WTC11 (cell line): ENCODE results near the gene AREL1. TPM values are rescaled to one million over a fixed set of nuclear protein-coding genes. Genes with fewer than 3 reads are reported as not detected.

Experiments used
- ATAC-seq: fragments of 200-7000 bp; cut with Tn5 transposase; 2 replicates; pipeline ENCODE4 v1.10.0; 2021; ENCODE audit warnings: mild to moderate bottlenecking, moderate library complexity
- CTCF ChIA-PET: fragments of 300-600 bp; sonication (Branson Sonifier 250); formaldehyde crosslinking; loops from one replicate; lab custom pipeline; 2021; ENCODE audit warnings: antibody characterized with exemption; lab: Charles Lee
- POLR2A ChIA-PET: fragments of 350-600 bp; sonication (Branson Sonifier 250); formaldehyde crosslinking; loops from one replicate; lab custom pipeline; 2021; ENCODE audit warnings: antibody characterized with exemption; lab: Charles Lee
- DNase-seq: peaks from one replicate; pipeline ENCODE4 v3.0.0; 2021; ENCODE audit warnings: low spot score
- H3K27ac Mint-ChIP-seq: 2 replicates; pipeline ENCODE4 v1.8.0; 2021; ENCODE audit warnings: mixed read lengths
- H3K27me3 Mint-ChIP-seq: 2 replicates; pipeline ENCODE4 v1.8.0; 2021; ENCODE audit warnings: low read depth, mild to moderate bottlenecking, moderate library complexity, mixed read lengths
- H3K36me3 Mint-ChIP-seq: 2 replicates; pipeline ENCODE4 v1.8.0; 2021; ENCODE audit warnings: mixed read lengths
- H3K4me1 Mint-ChIP-seq: 2 replicates; pipeline ENCODE4 v1.8.0; 2022; ENCODE audit warnings: mixed read lengths
- H3K4me3 Mint-ChIP-seq: 2 replicates; pipeline ENCODE4 v1.8.0; 2021; ENCODE audit warnings: mild to moderate bottlenecking, moderate library complexity, mixed read lengths
- H3K9me3 Mint-ChIP-seq: 2 replicates; pipeline ENCODE4 v1.8.0; 2021; ENCODE audit warnings: mixed read lengths
- EMX1 ChIP-seq: fragments of 250-450 bp; sonication (Bioruptor Pico); IDR thresholded peaks from 2 replicates; pipeline ENCODE4 v1.8.0; 2021; ENCODE audit warnings: mild to moderate bottlenecking
- ESRRA ChIP-seq: sonication (generic); formaldehyde crosslinking; IDR thresholded peaks from 2 replicates; pipeline ENCODE4 v1.8.1; 2022; ENCODE audit warnings: mild to moderate bottlenecking, missing genetic modification reagents, borderline replicate concordance
- ETV6 ChIP-seq: sonication (generic); formaldehyde crosslinking; IDR thresholded peaks from 2 replicates; pipeline ENCODE4 v1.8.1; 2022; ENCODE audit warnings: mild to moderate bottlenecking, missing genetic modification reagents
- FOXJ3 ChIP-seq: sonication (generic); formaldehyde crosslinking; IDR thresholded peaks from 2 replicates; pipeline ENCODE4 v1.9.0; 2021; ENCODE audit warnings: missing genetic modification reagents, mild to moderate bottlenecking, borderline replicate concordance
- GRHL2 ChIP-seq: fragments of 250-450 bp; sonication (Bioruptor Pico); IDR thresholded peaks from 2 replicates; pipeline ENCODE4 v1.8.0; 2022; ENCODE audit warnings: mild to moderate bottlenecking, moderate library complexity; ENCODE audit not compliant: insufficient replicate concordance, severe bottlenecking
- GTF2I ChIP-seq: fragments of 250-450 bp; sonication (Bioruptor Pico); conservative IDR thresholded peaks from 2 replicates; pipeline ENCODE4 v1.4.0; 2021; ENCODE audit warnings: mild to moderate bottlenecking
- HMGA2 ChIP-seq: fragments of 250-450 bp; sonication (Bioruptor Pico); IDR thresholded peaks from 2 replicates; pipeline ENCODE4 v1.4.0; 2021; ENCODE audit warnings: mild to moderate bottlenecking, moderate library complexity
- JAZF1 ChIP-seq: fragments of 250-450 bp; sonication (Bioruptor Pico); IDR thresholded peaks from 2 replicates; pipeline ENCODE4 v1.9.0; 2021; ENCODE audit warnings: moderate library complexity, mild to moderate bottlenecking, inconsistent platforms
- JUN ChIP-seq: sonication (generic); formaldehyde crosslinking; IDR thresholded peaks from 2 replicates; pipeline ENCODE4 v1.8.0; 2023; ENCODE audit warnings: mild to moderate bottlenecking, missing genetic modification reagents
- NR2C2 ChIP-seq: sonication (generic); formaldehyde crosslinking; IDR thresholded peaks from 2 replicates; pipeline ENCODE4 v1.8.0; 2022; ENCODE audit warnings: mild to moderate bottlenecking, missing genetic modification reagents
- PRRX2 ChIP-seq: fragments of 250-450 bp; sonication (Bioruptor Pico); IDR thresholded peaks from 2 replicates; pipeline ENCODE4 v1.8.0; 2021; ENCODE audit warnings: mild to moderate bottlenecking
- RORB ChIP-seq: fragments of 250-450 bp; sonication (Bioruptor Pico); IDR thresholded peaks from 2 replicates; pipeline ENCODE4 v1.9.0; 2021; ENCODE audit warnings: mild to moderate bottlenecking
- SOX15 ChIP-seq: fragments of 250-450 bp; sonication (Bioruptor Pico); IDR thresholded peaks from 2 replicates; pipeline ENCODE4 v1.9.0; 2021; ENCODE audit warnings: mild to moderate bottlenecking
- SP1 ChIP-seq: sonication (generic); formaldehyde crosslinking; conservative IDR thresholded peaks from 2 replicates; pipeline ENCODE4 v1.8.1; 2022; ENCODE audit warnings: missing genetic modification reagents
- TEAD1 ChIP-seq: sonication (generic); formaldehyde crosslinking; IDR thresholded peaks from 2 replicates; pipeline ENCODE4 v1.8.0; 2022; ENCODE audit warnings: mild to moderate bottlenecking, missing genetic modification reagents
- ZBTB43 ChIP-seq: sonication (generic); formaldehyde crosslinking; IDR thresholded peaks from 2 replicates; pipeline ENCODE4 v1.8.1; 2023; ENCODE audit warnings: mild to moderate bottlenecking, missing genetic modification reagents
- ZMAT4 ChIP-seq: fragments of 250-450 bp; sonication (Bioruptor Pico); IDR thresholded peaks from 2 replicates; pipeline ENCODE4 v1.9.0; 2021; ENCODE audit warnings: mild to moderate bottlenecking
- ZNF396 ChIP-seq: fragments of 250-450 bp; sonication (Bioruptor Pico); IDR thresholded peaks from 2 replicates; pipeline ENCODE4 v1.8.0; 2021; ENCODE audit warnings: mild to moderate bottlenecking, moderate library complexity, borderline replicate concordance
- ZNF423 ChIP-seq: fragments of 250-450 bp; sonication (Bioruptor Pico); IDR thresholded peaks from 2 replicates; pipeline ENCODE4 v2.1.2; 2022; ENCODE audit warnings: mild to moderate bottlenecking, moderate library complexity
- ZSCAN18 ChIP-seq: fragments of 250-450 bp; sonication (Bioruptor Pico); IDR thresholded peaks from 2 replicates; pipeline ENCODE4 v2.1.2; 2022; ENCODE audit warnings: mild to moderate bottlenecking, moderate library complexity
- total RNA-seq: library from RNA; stranded (reverse); gene quantifications from 3 replicates; pipeline ENCODE4 v1.2.3, GENCODE V29; 2021
- TF ChIP-seq, protein P1 (sequence below): sonication (generic); formaldehyde crosslinking; IDR thresholded peaks from 2 replicates; pipeline ENCODE4 v1.8.1; 2022; ENCODE audit warnings: missing genetic modification reagents, borderline replicate concordance
- TF ChIP-seq, protein P2 (sequence below): sonication (generic); formaldehyde crosslinking; IDR thresholded peaks from 2 replicates; pipeline ENCODE4 v1.8.1; 2023; ENCODE audit warnings: mild to moderate bottlenecking, missing genetic modification reagents, moderate library complexity
- TF ChIP-seq, protein P3 (sequence below): sonication (generic); formaldehyde crosslinking; IDR thresholded peaks from 2 replicates; pipeline ENCODE4 v1.8.0; 2022; ENCODE audit warnings: mild to moderate bottlenecking, missing genetic modification reagents
- TF ChIP-seq, protein P4 (sequence below): sonication (generic); formaldehyde crosslinking; conservative IDR thresholded peaks from 2 replicates; pipeline ENCODE4 v1.8.1; 2022; ENCODE audit warnings: mild to moderate bottlenecking, missing genetic modification reagents
- TF ChIP-seq, protein P5 (sequence below): fragments of 250-450 bp; sonication (Bioruptor Pico); IDR thresholded peaks from 2 replicates; pipeline ENCODE4 v1.9.0; 2021; ENCODE audit warnings: moderate library complexity, mild to moderate bottlenecking, inconsistent platforms, borderline replicate concordance

The AREL1 gene
- total RNA-seq, 1 experiment from 2014 or later = 37.0 TPM

- TF ChIP-seq GRHL2 (CRISPR knock-in tag) (no peak), GTF2I (CRISPR knock-in tag) (no peak)
- TF ChIP-seq, all 79 proteins: peak for 0
Observed at GRCh38 chr14:74675219-74675618, 37.7 kb downstream of the AREL1 start (continued).

GRCh38 chr14:74673768-74674167, 39.1 kb downstream of the AREL1 start:
- ATAC-seq (no peak), DNase-seq (no peak)
- no peaks in the 10 kb centered on the region for H3K9me3 Mint-ChIP-seq
- no peak overlapping the region for H3K27ac Mint-ChIP-seq
- ChIA-PET POLR2A (no interaction called here), CTCF (interaction anchor here (1.5 kb wide), 1 partner anchor 62 kb away, joined by 3 read pairs; the partner anchor contains the start of gene LTBP2)
- TF ChIP-seq, protein P1, sequence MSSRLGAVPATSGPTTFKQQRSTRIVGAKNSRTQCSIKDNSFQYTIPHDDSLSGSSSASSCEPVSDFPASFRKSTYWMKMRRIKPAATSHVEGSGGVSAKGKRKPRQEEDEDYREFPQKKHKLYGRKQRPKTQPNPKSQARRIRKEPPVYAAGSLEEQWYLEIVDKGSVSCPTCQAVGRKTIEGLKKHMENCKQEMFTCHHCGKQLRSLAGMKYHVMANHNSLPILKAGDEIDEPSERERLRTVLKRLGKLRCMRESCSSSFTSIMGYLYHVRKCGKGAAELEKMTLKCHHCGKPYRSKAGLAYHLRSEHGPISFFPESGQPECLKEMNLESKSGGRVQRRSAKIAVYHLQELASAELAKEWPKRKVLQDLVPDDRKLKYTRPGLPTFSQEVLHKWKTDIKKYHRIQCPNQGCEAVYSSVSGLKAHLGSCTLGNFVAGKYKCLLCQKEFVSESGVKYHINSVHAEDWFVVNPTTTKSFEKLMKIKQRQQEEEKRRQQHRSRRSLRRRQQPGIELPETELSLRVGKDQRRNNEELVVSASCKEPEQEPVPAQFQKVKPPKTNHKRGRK = no peak
- TF ChIP-seq HMGA2 (CRISPR knock-in tag) (no peak), SP1 (CRISPR knock-in tag) (no peak), ZNF396 (CRISPR knock-in tag) (no peak), EMX1 (no peak), ZNF423 (CRISPR knock-in tag) (no peak), SOX15 (CRISPR knock-in tag) (no peak), ZMAT4 (CRISPR knock-in tag) (no peak), TEAD1 (CRISPR knock-in tag) (no peak), ESRRA (no peak), FOXJ3 (no peak), ETV6 (CRISPR knock-in tag) (no peak), JAZF1 (CRISPR knock-in tag) (no peak), NR2C2 (no peak), PRRX2 (CRISPR knock-in tag) (no peak)
- TF ChIP-seq, protein P2, sequence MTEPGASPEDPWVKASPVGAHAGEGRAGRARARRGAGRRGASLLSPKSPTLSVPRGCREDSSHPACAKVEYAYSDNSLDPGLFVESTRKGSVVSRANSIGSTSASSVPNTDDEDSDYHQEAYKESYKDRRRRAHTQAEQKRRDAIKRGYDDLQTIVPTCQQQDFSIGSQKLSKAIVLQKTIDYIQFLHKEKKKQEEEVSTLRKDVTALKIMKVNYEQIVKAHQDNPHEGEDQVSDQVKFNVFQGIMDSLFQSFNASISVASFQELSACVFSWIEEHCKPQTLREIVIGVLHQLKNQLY = no peak
- TF ChIP-seq, protein P3, sequence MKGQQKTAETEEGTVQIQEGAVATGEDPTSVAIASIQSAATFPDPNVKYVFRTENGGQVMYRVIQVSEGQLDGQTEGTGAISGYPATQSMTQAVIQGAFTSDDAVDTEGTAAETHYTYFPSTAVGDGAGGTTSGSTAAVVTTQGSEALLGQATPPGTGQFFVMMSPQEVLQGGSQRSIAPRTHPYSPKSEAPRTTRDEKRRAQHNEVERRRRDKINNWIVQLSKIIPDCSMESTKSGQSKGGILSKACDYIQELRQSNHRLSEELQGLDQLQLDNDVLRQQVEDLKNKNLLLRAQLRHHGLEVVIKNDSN (CRISPR knock-in tag) = no peak
- TF ChIP-seq, protein P4, sequence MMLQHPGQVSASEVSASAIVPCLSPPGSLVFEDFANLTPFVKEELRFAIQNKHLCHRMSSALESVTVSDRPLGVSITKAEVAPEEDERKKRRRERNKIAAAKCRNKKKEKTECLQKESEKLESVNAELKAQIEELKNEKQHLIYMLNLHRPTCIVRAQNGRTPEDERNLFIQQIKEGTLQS (CRISPR knock-in tag) = no peak
- no peaks in the 10 kb centered on the region for H3K27me3 Mint-ChIP-seq
- no peak overlapping the region for H3K4me3 Mint-ChIP-seq
- H3K36me3 Mint-ChIP-seq = peaks cover 56% of the 10 kb centered on the region
- no peaks in the 10 kb centered on the region for H3K4me1 Mint-ChIP-seq

- H3K36me3 Mint-ChIP-seq = peaks cover 64% of the 10 kb centered on the region
- H3K4me1 Mint-ChIP-seq = no peaks in the 10 kb centered on the region
- DNase-seq = no peak
- TF ChIP-seq JUN (CRISPR knock-in tag) (no peak), RORB (no peak), ZSCAN18 (CRISPR knock-in tag) (no peak), ZBTB43 (CRISPR knock-in tag) (no peak)
- TF ChIP-seq, protein P5, sequence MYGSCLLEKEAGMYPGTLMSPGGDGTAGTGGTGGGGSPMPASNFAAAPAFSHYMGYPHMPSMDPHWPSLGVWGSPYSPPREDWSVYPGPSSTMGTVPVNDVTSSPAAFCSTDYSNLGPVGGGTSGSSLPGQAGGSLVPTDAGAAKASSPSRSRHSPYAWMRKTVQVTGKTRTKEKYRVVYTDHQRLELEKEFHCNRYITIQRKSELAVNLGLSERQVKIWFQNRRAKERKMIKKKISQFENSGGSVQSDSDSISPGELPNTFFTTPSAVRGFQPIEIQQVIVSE (CRISPR knock-in tag) = no peak
- no peak for ATAC-seq
- no peak overlapping the region for H3K27ac Mint-ChIP-seq
- no peaks in the 10 kb centered on the region for H3K27me3 Mint-ChIP-seq
- H3K9me3 Mint-ChIP-seq = no peaks in the 10 kb centered on the region
- H3K4me3 Mint-ChIP-seq = no peak overlapping the region
- ChIA-PET POLR2A (no interaction called here), CTCF (no interaction called here)
Observed at GRCh38 chr14:74671789-74672188, 41.1 kb downstream of the AREL1 start.
